HepG2 (cell line): ENCODE data around the gene CSNK1D. TPM values are rescaled to one million over a fixed set of nuclear protein-coding genes. Genes with fewer than 3 reads are reported as not detected.

Source experiments
- ELF4 ChIP-seq: sonication (generic); formaldehyde crosslinking; IDR thresholded peaks from 2 replicates; pipeline ENCODE4 v1.5.0; 2020; ENCODE audit warnings: missing genetic modification reagents, mild to moderate bottlenecking, moderate library complexity, borderline replicate concordance
- FOXC1 ChIP-seq: sonication (generic); formaldehyde crosslinking; IDR thresholded peaks from 2 replicates; pipeline ENCODE4 v1.8.0; 2022; ENCODE audit warnings: mild to moderate bottlenecking, missing genetic modification reagents, borderline replicate concordance
- GFI1 ChIP-seq: sonication (generic); formaldehyde crosslinking; IDR thresholded peaks from 2 replicates; pipeline ENCODE4 v1.5.0; 2020; ENCODE audit warnings: missing genetic modification reagents, mild to moderate bottlenecking, borderline replicate concordance
- HMG20A ChIP-seq: IDR thresholded peaks from 2 replicates; pipeline ENCODE4 v1.6.1; 2016; ENCODE audit warnings: borderline replicate concordance
- IKZF1 ChIP-seq: fragments of 450-650 bp; IDR thresholded peaks from 2 replicates; pipeline ENCODE4 v1.7.1; 2016
- PREB ChIP-seq: sonication (generic); formaldehyde crosslinking; IDR thresholded peaks from 2 replicates; pipeline ENCODE4 v1.4.0; 2020; ENCODE audit warnings: missing genetic modification reagents
- RXRB ChIP-seq: IDR thresholded peaks from 2 replicates; pipeline ENCODE4 v1.6.1; 2016; ENCODE audit warnings: borderline replicate concordance, missing genetic modification reagents, missing compliant biosample characterization
- SETDB1 ChIP-seq: sonication (generic); formaldehyde crosslinking; IDR thresholded peaks from 2 replicates; pipeline ENCODE4 v1.5.1; 2020; ENCODE audit warnings: missing genetic modification reagents, mild to moderate bottlenecking, borderline replicate concordance
- SMARCE1 ChIP-seq: fragments of 450-650 bp; IDR thresholded peaks from 2 replicates; pipeline ENCODE4 v1.6.1; 2017; ENCODE audit warnings: borderline replicate concordance
- SOX13 ChIP-seq, 3 experiments: fragments of 450-650 bp in 1 of 3; sonication (generic) in 1 of 3; formaldehyde crosslinking in 1 of 3; IDR thresholded peaks in 2 of 3; conservative IDR thresholded peaks in 1 of 3; 2 replicates each; pipeline versions ENCODE4 v1.5.0 to v1.6.1; 2016 to 2020; ENCODE audit warnings: antibody characterized with exemption in 1 of 3, mild to moderate bottlenecking in 1 of 3, missing compliant biosample characterization in 1 of 3, missing genetic modification reagents in 1 of 3, moderate library complexity in 1 of 3
- TGIF2 ChIP-seq: IDR thresholded peaks from 2 replicates; pipeline ENCODE4 v1.6.1; 2016; ENCODE audit warnings: control low read depth, missing compliant biosample characterization
- ZBTB20 ChIP-seq: sonication (generic); formaldehyde crosslinking; IDR thresholded peaks from 2 replicates; pipeline ENCODE4 v1.8.1; 2023; ENCODE audit warnings: missing genetic modification reagents, low read depth, mild to moderate bottlenecking, borderline replicate concordance
- ZBTB26 ChIP-seq: IDR thresholded peaks from 2 replicates; pipeline ENCODE4 v1.6.1; 2016; ENCODE audit warnings: missing compliant biosample characterization, missing genetic modification reagents, borderline replicate concordance
- ZBTB4 ChIP-seq: sonication (generic); formaldehyde crosslinking; IDR thresholded peaks from 2 replicates; pipeline ENCODE4 v1.4.0; 2020; ENCODE audit warnings: missing genetic modification reagents, mild to moderate bottlenecking, borderline replicate concordance
- ZFX ChIP-seq: sonication (generic); formaldehyde crosslinking; IDR thresholded peaks from 2 replicates; pipeline ENCODE4 v1.4.0; 2020; ENCODE audit warnings: mild to moderate bottlenecking, low read depth, missing genetic modification reagents, moderate library complexity
- ZIK1 ChIP-seq: sonication (generic); formaldehyde crosslinking; IDR thresholded peaks from 2 replicates; pipeline ENCODE4 v1.5.0; 2020; ENCODE audit warnings: mild to moderate bottlenecking, low read depth, missing genetic modification reagents, borderline replicate concordance
- ZNF451 ChIP-seq: sonication (generic); formaldehyde crosslinking; IDR thresholded peaks from 2 replicates; pipeline ENCODE4 v1.5.0; 2020; ENCODE audit warnings: mild to moderate bottlenecking, missing genetic modification reagents
- ZNF512B ChIP-seq: sonication (generic); formaldehyde crosslinking; IDR thresholded peaks from 2 replicates; pipeline ENCODE4 v1.5.1; 2020; ENCODE audit warnings: missing genetic modification reagents, mild to moderate bottlenecking, borderline replicate concordance
- ZNF782 ChIP-seq: sonication (generic); formaldehyde crosslinking; IDR thresholded peaks from 2 replicates; pipeline ENCODE4 v1.4.0; 2020; ENCODE audit warnings: missing genetic modification reagents, mild to moderate bottlenecking, borderline replicate concordance
- polyA plus RNA-seq, 8 experiments: library from polyadenylated mRNA; depleted of rRNA in 3 of 8; stranded (reverse) in 7 of 8; unstranded in 1 of 8; fragments of >200 nt; fragmentation: Illumina TruSeq in 4 of 8; extraction: Trizol in 4 of 8; gene quantifications; 2 replicates each; pipeline versions ENCODE4 v1.2.1 to v1.2.3, GENCODE V29; 2011 to 2016; ENCODE audit warnings: low read depth in 4 of 8, missing spikeins in 1 of 8, mixed read lengths in 1 of 8; ENCODE audit not compliant: insufficient read depth in 1 of 8
- total RNA-seq, 5 experiments: library from RNA; depleted of rRNA; stranded (reverse); fragments of >200 nt; fragmentation: Illumina TruSeq; extraction: Trizol; gene quantifications; 2 replicates each; pipeline ENCODE4 v1.2.3, GENCODE V29; 2016; ENCODE audit warnings: low read depth in 1 of 5

Gene CSNK1D
- total and polyA plus RNA-seq, 2 of the 13 experiments (the other 11 are each of a cell fraction or from before 2014, with no cell fraction given): 31.5 to 128 TPM

GRCh38 chr17:82236142-82236971 is 37.1 kb downstream of the CSNK1D start (continued):
- peak; percentile 100 for TF ChIP-seq ZBTB4 (CRISPR knock-in tag)
- peak; percentile 93 for TF ChIP-seq ZBTB26
- peak; percentile 99 for TF ChIP-seq ZNF782 (CRISPR knock-in tag)
- TF ChIP-seq ZNF512B (CRISPR knock-in tag): no peak; the same call in 1 of the 2 replicates
- TF ChIP-seq GFI1 (CRISPR knock-in tag): peak; percentile 59
- peak; percentile 97 for TF ChIP-seq ZBTB20 (CRISPR knock-in tag)
- TF ChIP-seq SETDB1 (CRISPR knock-in tag): no peak
- peak; percentile 90 for TF ChIP-seq ZFX (CRISPR knock-in tag)
- no peak for TF ChIP-seq SOX13 (IDR thresholded peaks at IDR 0.05)
- peak in 1 of 2 experiments; percentile 74; a peak in 1 of 4 replicates for TF ChIP-seq SOX13 (CRISPR knock-in tag; conservative IDR thresholded peaks at IDR 0.05 in 1 of 2, IDR thresholded peaks at IDR 0.05 in 1 of 2)
- TF ChIP-seq SMARCE1: no peak
- TF ChIP-seq IKZF1: no peak
- peak; percentile 96 for TF ChIP-seq ZNF451 (CRISPR knock-in tag)
- no peak; the same call in 1 of the 2 replicates for TF ChIP-seq PREB (CRISPR knock-in tag)
- TF ChIP-seq FOXC1 (CRISPR knock-in tag): peak; percentile 100
- TF ChIP-seq TGIF2 (CRISPR knock-in tag): peak; percentile 95
- TF ChIP-seq HMG20A (CRISPR knock-in tag): peak; percentile 61; the same call in 1 of the 2 replicates
- TF ChIP-seq RXRB (CRISPR knock-in tag): peak; percentile 92
- TF ChIP-seq ZIK1 (CRISPR knock-in tag): peak; percentile 96
- TF ChIP-seq ELF4 (CRISPR knock-in tag): no peak
